HG02981 (cell line): ENCODE results near the gene FBXO5.
A peak's percentile ranks its signal among the peaks of the same experiment; 100 is the strongest.

Source experiments
- ATAC-seq: cut with Tn5 transposase; IDR thresholded peaks from one replicate; pipeline ENCODE4 v1.9.1; 2021; ENCODE audit warnings: mild to moderate bottlenecking, moderate library complexity; ENCODE audit not compliant: unreplicated experiment

Gene FBXO5

GRCh38 chr6:152952045-152952444 is 30.8 kb downstream of the FBXO5 start:
- no peak for ATAC-seq

- ATAC-seq = no peak
These were observed 32.6 kb downstream of the FBXO5 start for GRCh38 chr6:152950240-152950639.

GRCh38 chr6:152948150-152948768 is 34.6 kb downstream of the FBXO5 start:
- peak; percentile 74 for ATAC-seq

GRCh38 chr6:152946995-152947394 is 35.8 kb downstream of the FBXO5 start:
- no peak for ATAC-seq

GRCh38 chr6:152946484-152946883 is 36.4 kb downstream of the FBXO5 start:
- no peak for ATAC-seq

- ATAC-seq = no peak
These were observed 39.5 kb downstream of the FBXO5 start for GRCh38 chr6:152943260-152943897.

GRCh38 chr6:152942319-152942869 is 40.4 kb downstream of the FBXO5 start:
- no peak for ATAC-seq

- ATAC-seq = no peak
These were observed 41.1 kb downstream of the FBXO5 start for GRCh38 chr6:152941746-152942145.

GRCh38 chr6:152932865-152933264 is 50.0 kb downstream of the FBXO5 start:
- no peak for ATAC-seq

- no peak for ATAC-seq
These were observed 60.1 kb downstream of the FBXO5 start for GRCh38 chr6:152922706-152923105.
